HepG2 (cell line): ENCODE data around the gene ETFB. TPM values are rescaled to one million over a fixed set of nuclear protein-coding genes. Genes with fewer than 3 reads are reported as not detected.

Source experiments
- ARHGAP35 ChIP-seq: sonication (generic); formaldehyde crosslinking; IDR thresholded peaks from 2 replicates; pipeline ENCODE4 v1.9.0; 2022; ENCODE audit warnings: mild to moderate bottlenecking, inconsistent platforms, moderate library complexity, missing genetic modification reagents, borderline replicate concordance
- E2F2 ChIP-seq: sonication (generic); formaldehyde crosslinking; IDR thresholded peaks from 2 replicates; pipeline ENCODE4 v1.4.0; 2020; ENCODE audit warnings: missing genetic modification reagents, borderline replicate concordance
- FOXC1 ChIP-seq: sonication (generic); formaldehyde crosslinking; IDR thresholded peaks from 2 replicates; pipeline ENCODE4 v1.8.0; 2022; ENCODE audit warnings: mild to moderate bottlenecking, missing genetic modification reagents, borderline replicate concordance
- GABPB1 ChIP-seq: IDR thresholded peaks from 2 replicates; pipeline ENCODE4 v1.6.1; 2016; ENCODE audit warnings: mild to moderate bottlenecking, missing genetic modification reagents, moderate library complexity, missing compliant biosample characterization
- HDAC1 ChIP-seq: sonication (generic); formaldehyde crosslinking; IDR thresholded peaks from 2 replicates; pipeline ENCODE4 v1.5.1; 2020; ENCODE audit warnings: mild to moderate bottlenecking, missing genetic modification reagents
- IRF9 ChIP-seq: sonication (generic); formaldehyde crosslinking; IDR thresholded peaks from 2 replicates; pipeline ENCODE4 v1.8.0; 2022; ENCODE audit warnings: missing genetic modification reagents, mild to moderate bottlenecking, borderline replicate concordance
- ISX ChIP-seq: sonication (generic); formaldehyde crosslinking; conservative IDR thresholded peaks from 2 replicates; pipeline ENCODE4 v1.5.0; 2020; ENCODE audit warnings: missing genetic modification reagents
- NFE2L2 ChIP-seq: fragments of 150-350 bp; IDR thresholded peaks from 2 replicates; pipeline ENCODE4 v1.6.1; 2014; ENCODE audit warnings: low read length
- PHF8 ChIP-seq: sonication (generic); formaldehyde crosslinking; IDR thresholded peaks from 2 replicates; pipeline ENCODE4 v1.5.0; 2020; ENCODE audit warnings: missing genetic modification reagents
- SRY ChIP-seq: sonication (generic); formaldehyde crosslinking; IDR thresholded peaks from 2 replicates; pipeline ENCODE4 v1.8.0; 2022; ENCODE audit warnings: mild to moderate bottlenecking, missing genetic modification reagents
- ZBTB7B ChIP-seq: sonication (generic); formaldehyde crosslinking; IDR thresholded peaks from 2 replicates; pipeline ENCODE4 v1.4.0; 2020; ENCODE audit warnings: missing genetic modification reagents
- ZNF17 ChIP-seq: sonication (generic); formaldehyde crosslinking; IDR thresholded peaks from 2 replicates; pipeline ENCODE4 v1.5.0; 2020; ENCODE audit warnings: mild to moderate bottlenecking, missing genetic modification reagents
- ZNF225 ChIP-seq: sonication (generic); formaldehyde crosslinking; IDR thresholded peaks from 2 replicates; pipeline ENCODE4 v1.4.0; 2020; ENCODE audit warnings: mild to moderate bottlenecking, missing genetic modification reagents
- ZNF350 ChIP-seq: sonication (generic); formaldehyde crosslinking; IDR thresholded peaks from 2 replicates; pipeline ENCODE4 v1.4.0; 2020; ENCODE audit warnings: mild to moderate bottlenecking, low read depth, missing genetic modification reagents, borderline replicate concordance
- ZNF543 ChIP-seq: sonication (generic); formaldehyde crosslinking; IDR thresholded peaks from 2 replicates; pipeline ENCODE4 v1.4.0; 2020; ENCODE audit warnings: mild to moderate bottlenecking, missing genetic modification reagents
- ZNF607 ChIP-seq: sonication (generic); formaldehyde crosslinking; IDR thresholded peaks from 2 replicates; pipeline ENCODE4 v1.5.1; 2020; ENCODE audit warnings: missing genetic modification reagents, mild to moderate bottlenecking, borderline replicate concordance
- ZNF616 ChIP-seq: sonication (generic); formaldehyde crosslinking; IDR thresholded peaks from 2 replicates; pipeline ENCODE4 v1.5.0; 2020; ENCODE audit warnings: low read depth, mild to moderate bottlenecking, missing genetic modification reagents
- ZNF784 ChIP-seq: sonication (generic); formaldehyde crosslinking; IDR thresholded peaks from 2 replicates; pipeline ENCODE4 v1.5.1; 2020; ENCODE audit warnings: missing genetic modification reagents, mild to moderate bottlenecking, borderline replicate concordance
- polyA plus RNA-seq, 8 experiments: library from polyadenylated mRNA; depleted of rRNA in 3 of 8; stranded (reverse) in 7 of 8; unstranded in 1 of 8; fragments of >200 nt; fragmentation: Illumina TruSeq in 4 of 8; extraction: Trizol in 4 of 8; gene quantifications; 2 replicates each; pipeline versions ENCODE4 v1.2.1 to v1.2.3, GENCODE V29; 2011 to 2016; ENCODE audit warnings: low read depth in 4 of 8, missing spikeins in 1 of 8, mixed read lengths in 1 of 8; ENCODE audit not compliant: insufficient read depth in 1 of 8
- total RNA-seq, 5 experiments: library from RNA; depleted of rRNA; stranded (reverse); fragments of >200 nt; fragmentation: Illumina TruSeq; extraction: Trizol; gene quantifications; 2 replicates each; pipeline ENCODE4 v1.2.3, GENCODE V29; 2016; ENCODE audit warnings: low read depth in 1 of 5
- TF ChIP-seq, protein P1 (sequence below), 2 experiments: fragments of 450-650 bp in 1 of 2; sonication (generic) in 1 of 2; formaldehyde crosslinking; IDR thresholded peaks; 2 replicates each; pipeline versions ENCODE4 v1.5.0 to v1.8.0; 2020 to 2022; ENCODE audit warnings: mild to moderate bottlenecking in 1 of 2, missing genetic modification reagents in 1 of 2
- TF ChIP-seq, protein P2 (sequence below): sonication (generic); formaldehyde crosslinking; conservative IDR thresholded peaks from 2 replicates; pipeline ENCODE4 v1.8.0; 2022; ENCODE audit warnings: low read depth, missing genetic modification reagents
- TF ChIP-seq, protein P3 (sequence below): sonication (generic); formaldehyde crosslinking; IDR thresholded peaks from 2 replicates; pipeline ENCODE4 v1.5.0; 2020; ENCODE audit warnings: mild to moderate bottlenecking, missing genetic modification reagents

ETFB gene
- total and polyA plus RNA-seq, 2 of the 13 experiments (the other 11 are each of a cell fraction or from before 2014, with no cell fraction given): 678 to 1,314 TPM

DNA sequence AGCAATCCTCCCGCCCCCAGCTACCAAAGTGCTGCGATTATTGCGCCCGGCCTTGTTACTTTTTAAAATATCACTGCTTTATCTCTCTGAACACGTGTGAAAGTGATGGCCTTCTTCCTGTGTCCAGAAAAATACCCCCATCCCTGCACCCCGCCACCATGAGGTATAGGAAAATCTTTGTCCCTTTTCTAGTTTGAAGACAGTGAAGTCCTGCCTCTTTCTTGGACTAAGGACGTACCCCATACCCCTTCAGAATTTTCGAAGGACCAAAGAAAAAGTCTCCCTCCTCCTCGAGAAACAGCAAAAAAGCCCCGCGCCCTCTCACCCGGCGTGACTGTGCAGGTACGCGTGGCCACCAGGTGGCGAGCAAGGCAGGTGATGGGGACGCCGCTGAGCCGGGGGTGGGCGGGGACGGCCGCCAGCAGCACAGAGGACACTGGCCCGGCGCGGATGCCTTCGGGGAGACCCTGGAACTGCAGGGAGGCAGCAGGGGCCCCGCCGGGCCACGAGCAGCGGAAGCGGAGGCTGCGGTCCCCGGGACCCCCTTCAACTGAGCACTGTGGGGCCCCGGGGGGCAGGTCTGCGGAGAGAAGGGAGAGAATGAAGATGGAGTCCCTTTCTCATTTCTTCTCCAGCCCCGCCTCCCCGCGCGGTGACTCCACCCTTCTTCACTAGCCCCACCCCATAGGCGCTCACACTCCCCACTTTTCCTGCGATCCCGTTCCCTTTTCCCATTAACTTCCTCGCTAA, 27.4 kb downstream of the ETFB start (continued):
- TF ChIP-seq HDAC1 (CRISPR knock-in tag) (no peak), NFE2L2 (0 out of 2 replicates have a peak, but pooled peaks have one; percentile 19), ZNF17 (CRISPR knock-in tag) (no peak), IRF9 (CRISPR knock-in tag) (0 out of 2 replicates have a peak, but pooled peaks have one; percentile 21), ZNF607 (CRISPR knock-in tag) (no peak; the same call in 1 of the 2 replicates), ZNF543 (no peak), FOXC1 (no peak), ZNF616 (CRISPR knock-in tag) (no peak), ISX (CRISPR knock-in tag) (no peak), ZNF784 (CRISPR knock-in tag) (no peak), SRY (CRISPR knock-in tag) (no peak), ARHGAP35 (CRISPR knock-in tag) (no peak), ZNF350 (CRISPR knock-in tag) (peak; percentile 67; the same call in 1 of the 2 replicates), ZBTB7B (CRISPR knock-in tag) (peak; percentile 63), ZNF225 (CRISPR knock-in tag) (no peak), E2F2 (CRISPR knock-in tag) (no peak), GABPB1 (peak; percentile 69; the same call in 1 of the 2 replicates), PHF8 (CRISPR knock-in tag) (peak; percentile 30; the same call in 1 of the 2 replicates)
- TF ChIP-seq, protein P1, sequence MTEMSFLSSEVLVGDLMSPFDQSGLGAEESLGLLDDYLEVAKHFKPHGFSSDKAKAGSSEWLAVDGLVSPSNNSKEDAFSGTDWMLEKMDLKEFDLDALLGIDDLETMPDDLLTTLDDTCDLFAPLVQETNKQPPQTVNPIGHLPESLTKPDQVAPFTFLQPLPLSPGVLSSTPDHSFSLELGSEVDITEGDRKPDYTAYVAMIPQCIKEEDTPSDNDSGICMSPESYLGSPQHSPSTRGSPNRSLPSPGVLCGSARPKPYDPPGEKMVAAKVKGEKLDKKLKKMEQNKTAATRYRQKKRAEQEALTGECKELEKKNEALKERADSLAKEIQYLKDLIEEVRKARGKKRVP (CRISPR knock-in tag; IDR thresholded peaks at IDR 0.05): no peak
- TF ChIP-seq, protein P2, sequence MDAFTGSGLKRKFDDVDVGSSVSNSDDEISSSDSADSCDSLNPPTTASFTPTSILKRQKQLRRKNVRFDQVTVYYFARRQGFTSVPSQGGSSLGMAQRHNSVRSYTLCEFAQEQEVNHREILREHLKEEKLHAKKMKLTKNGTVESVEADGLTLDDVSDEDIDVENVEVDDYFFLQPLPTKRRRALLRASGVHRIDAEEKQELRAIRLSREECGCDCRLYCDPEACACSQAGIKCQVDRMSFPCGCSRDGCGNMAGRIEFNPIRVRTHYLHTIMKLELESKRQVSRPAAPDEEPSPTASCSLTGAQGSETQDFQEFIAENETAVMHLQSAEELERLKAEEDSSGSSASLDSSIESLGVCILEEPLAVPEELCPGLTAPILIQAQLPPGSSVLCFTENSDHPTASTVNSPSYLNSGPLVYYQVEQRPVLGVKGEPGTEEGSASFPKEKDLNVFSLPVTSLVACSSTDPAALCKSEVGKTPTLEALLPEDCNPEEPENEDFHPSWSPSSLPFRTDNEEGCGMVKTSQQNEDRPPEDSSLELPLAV (CRISPR knock-in tag): no peak
- TF ChIP-seq, protein P3, sequence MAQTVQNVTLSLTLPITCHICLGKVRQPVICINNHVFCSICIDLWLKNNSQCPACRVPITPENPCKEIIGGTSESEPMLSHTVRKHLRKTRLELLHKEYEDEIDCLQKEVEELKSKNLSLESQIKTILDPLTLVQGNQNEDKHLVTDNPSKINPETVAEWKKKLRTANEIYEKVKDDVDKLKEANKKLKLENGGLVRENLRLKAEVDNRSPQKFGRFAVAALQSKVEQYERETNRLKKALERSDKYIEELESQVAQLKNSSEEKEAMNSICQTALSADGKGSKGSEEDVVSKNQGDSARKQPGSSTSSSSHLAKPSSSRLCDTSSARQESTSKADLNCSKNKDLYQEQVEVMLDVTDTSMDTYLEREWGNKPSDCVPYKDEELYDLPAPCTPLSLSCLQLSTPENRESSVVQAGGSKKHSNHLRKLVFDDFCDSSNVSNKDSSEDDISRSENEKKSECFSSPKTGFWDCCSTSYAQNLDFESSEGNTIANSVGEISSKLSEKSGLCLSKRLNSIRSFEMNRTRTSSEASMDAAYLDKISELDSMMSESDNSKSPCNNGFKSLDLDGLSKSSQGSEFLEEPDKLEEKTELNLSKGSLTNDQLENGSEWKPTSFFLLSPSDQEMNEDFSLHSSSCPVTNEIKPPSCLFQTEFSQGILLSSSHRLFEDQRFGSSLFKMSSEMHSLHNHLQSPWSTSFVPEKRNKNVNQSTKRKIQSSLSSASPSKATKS (CRISPR knock-in tag): no peak
